Right lobe of liver (tissue), 6 donors: ENCODE measurements around the gene AKAP13. TPM values are rescaled to one million over a fixed set of nuclear protein-coding genes. Genes with fewer than 3 reads are reported as not detected.

ENCODE experiments used
- ATAC-seq, 4 donors: fragments of 200-7000 bp; cut with Tn5 transposase; one replicate each; pipeline ENCODE4 v1.9.1; 2020; ENCODE audit warnings: mild to moderate bottlenecking in 4 of 4, moderate library complexity in 4 of 4
- DNase-seq, 3 donors: peaks; one replicate each; pipeline ENCODE4 v3.0.0-alpha.2; 2020
- H3K27ac ChIP-seq, 3 donors: fragments of 200-600 bp; one replicate each; pipeline ENCODE4 v1.8.0; 2022
- H3K27me3 ChIP-seq, 2 donors: fragments of 200-600 bp; one replicate each; pipeline ENCODE4 v1.8.0; 2022
- H3K36me3 ChIP-seq, 4 donors: fragments of 200-600 bp; sonication (generic) in 1 of 4; one replicate each; pipeline versions ENCODE4 v1.5.1 to v1.8.0; 2017 to 2022; ENCODE audit warnings: control low read depth in 1 of 4
- H3K4me1 ChIP-seq, 4 donors: fragments of 200-600 bp; sonication (generic) in 1 of 4; one replicate each; pipeline versions ENCODE4 v1.5.1 to v1.8.0; 2017 to 2022; ENCODE audit warnings: control low read depth in 1 of 4
- H3K4me3 ChIP-seq, 3 donors: fragments of 200-600 bp; one replicate each; pipeline ENCODE4 v1.8.0; 2022
- H3K9me3 ChIP-seq, 4 donors: fragments of 200-600 bp; sonication (generic) in 1 of 4; one replicate each; pipeline versions ENCODE4 v1.5.1 to v1.8.0; 2017 to 2022; ENCODE audit warnings: control low read depth in 1 of 4
- CTCF ChIP-seq, 4 donors: fragments of 200-600 bp in 3 of 4; fragments of 450-650 bp in 1 of 4; IDR thresholded peaks; one replicate each; pipeline versions ENCODE4 v1.5.1 to v1.8.0; 2016 to 2022; ENCODE audit warnings: antibody characterized with exemption in 4 of 4, mild to moderate bottlenecking in 2 of 4
- POLR2A ChIP-seq: fragments of 450-650 bp; IDR thresholded peaks from one replicate; pipeline ENCODE4 v1.6.1; 2017; ENCODE audit warnings: antibody characterized with exemption, mild to moderate bottlenecking
- WGBS: methylation state at CpG from one replicate; pipeline ENCODE4 v1.1.6; 2018; ENCODE audit warnings: low coverage, low lambda C conversion rate; ENCODE audit not compliant: insufficient coverage; ENCODE audit errors: missing lambda C conversion rate; 5-methylcytosine and 5-hydroxymethylcytosine counted together
- intact Hi-C, 2 donors: fragments of 100-400 bp; cut with DNase I; formaldehyde crosslinking; loops; one replicate each; pipeline versions ENCODE4 v1.11.2 to v1.14.1; 2022
- total RNA-seq, 6 experiments: library from RNA; depleted of rRNA in 2 of 6; stranded (reverse); fragments of >200 nt in 2 of 6; fragmentation: NEBNext Ultra II Directional in 3 of 6; extraction: Animal tissue kit (Norgen Biotek cat#: 25700) in 3 of 6; gene quantifications; one replicate each; pipeline versions ENCODE4 v1.1.0 to v1.2.4, GENCODE V29; 2016 to 2023
- donor health status: DM: no; HTN: yes; CAD: no.
- donor health status: DM: no; HTN: no; CAD: no.
- donor health status: DM: no; HTN: no; CAD: no.
- donor health status: DM: no; HTN: yes; CAD: no.
- donor health status: DM: no; HTN: yes; CAD: no.

The AKAP13 gene
- total RNA-seq, 6 experiments from 2014 or later = 50.1 to 73.1 (median 63.9) TPM

DNA sequence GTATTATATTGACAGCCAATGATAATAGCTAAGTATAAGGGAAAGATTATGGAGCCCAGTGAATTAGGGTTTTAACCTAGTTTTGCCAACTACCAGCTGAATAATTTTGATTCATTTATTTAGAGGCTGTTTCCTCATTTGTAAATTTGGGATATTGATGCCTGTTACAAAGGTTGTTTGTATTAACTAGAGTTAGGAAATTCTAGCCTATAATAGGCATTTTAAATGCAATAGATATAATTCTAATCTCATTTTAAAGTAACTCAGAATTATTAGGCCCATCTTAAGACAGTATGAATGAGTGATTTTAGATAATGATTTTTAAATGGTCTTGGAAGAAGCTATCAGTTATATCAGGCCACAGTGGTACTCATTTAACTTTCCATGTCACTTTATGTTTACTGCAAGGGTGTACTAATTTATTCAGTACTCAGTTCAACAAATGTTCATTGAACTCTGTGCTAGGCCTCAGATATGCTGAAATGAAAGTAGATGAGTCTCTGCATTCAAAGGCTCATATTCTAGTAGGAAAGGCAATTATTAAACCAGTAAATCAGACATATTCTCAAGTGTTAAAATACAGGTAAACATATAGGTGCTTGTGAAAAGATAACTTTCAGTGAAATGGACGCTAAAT, 213.5 kb downstream of the AKAP13 start:
- TF ChIP-seq CTCF (IDR thresholded peaks at IDR 0.05) (no peak), POLR2A (no peak)
- Histone ChIP-seq H3K36me3 (no peaks in the 10 kb centered on the region), H3K27ac (peak overlapping the region; percentile 52 to 81 (median 62)), H3K4me3 (no peak overlapping the region), H3K9me3 (no peaks in the 10 kb centered on the region), H3K27me3 (no peaks in the 10 kb centered on the region), H3K4me1 (peaks cover 0 to 64% (median 19%) of the 10 kb centered on the region in 4 donors)
- DNase-seq (no peak), ATAC-seq (peak; percentile 47 to 69 (median 54))
- 24% methylated on average over 1 of the region's 1 CpG for WGBS
- intact Hi-C loops = no loop called here

DNA sequence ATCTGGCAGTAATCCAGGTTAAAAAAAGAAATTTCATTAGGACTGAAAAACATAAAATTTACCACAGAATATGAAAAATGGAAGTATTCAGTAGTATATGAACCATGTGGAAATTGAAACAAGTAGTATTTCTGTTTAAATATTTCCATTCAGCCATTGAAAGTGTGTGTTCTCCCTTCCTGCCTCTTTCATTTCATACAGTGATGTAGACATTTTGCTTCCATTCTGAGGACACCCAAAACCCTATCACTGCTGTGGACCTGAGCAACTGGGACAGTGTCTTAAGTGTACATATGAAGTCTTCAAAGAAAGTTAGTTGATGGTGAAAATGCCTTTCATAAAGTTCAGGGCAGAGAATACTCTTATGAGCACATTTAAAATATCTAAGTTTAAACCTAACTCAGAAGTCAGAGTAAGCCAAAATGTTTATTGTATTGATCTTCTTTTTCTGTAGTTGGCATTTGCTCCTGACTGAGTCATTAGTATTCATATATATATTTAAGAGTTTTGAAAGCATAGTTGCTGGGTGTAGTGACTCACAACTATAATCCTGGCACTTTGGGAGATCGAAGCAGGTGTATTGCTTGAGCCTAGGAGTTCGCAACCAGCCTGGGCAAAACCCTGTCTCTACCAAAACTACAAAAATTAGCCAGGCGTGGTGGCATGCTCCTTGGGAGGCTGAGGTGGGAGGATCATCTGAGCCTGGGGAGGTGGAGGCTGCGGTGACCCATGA, 215.6 kb downstream of the AKAP13 start:
- ATAC-seq = no peak
- TF ChIP-seq POLR2A (no peak), CTCF (IDR thresholded peaks at IDR 0.05) (no peak)
- Histone ChIP-seq H3K9me3 (no peaks in the 10 kb centered on the region), H3K27ac (no peak overlapping the region), H3K27me3 (no peaks in the 10 kb centered on the region), H3K36me3 (no peaks in the 10 kb centered on the region), H3K4me3 (no peak overlapping the region), H3K4me1 (peaks cover 0 to 46% (median 19%) of the 10 kb centered on the region in 4 donors)
- WGBS = 97% methylated on average over 4 of the region's 4 CpGs
- no peak for DNase-seq
- intact Hi-C loops = no loop called here

- DNase-seq (no peak), ATAC-seq (no peak)
These were observed 216.9 kb downstream of the AKAP13 start for GRCh38 chr15:85597155-85597815.

DNA sequence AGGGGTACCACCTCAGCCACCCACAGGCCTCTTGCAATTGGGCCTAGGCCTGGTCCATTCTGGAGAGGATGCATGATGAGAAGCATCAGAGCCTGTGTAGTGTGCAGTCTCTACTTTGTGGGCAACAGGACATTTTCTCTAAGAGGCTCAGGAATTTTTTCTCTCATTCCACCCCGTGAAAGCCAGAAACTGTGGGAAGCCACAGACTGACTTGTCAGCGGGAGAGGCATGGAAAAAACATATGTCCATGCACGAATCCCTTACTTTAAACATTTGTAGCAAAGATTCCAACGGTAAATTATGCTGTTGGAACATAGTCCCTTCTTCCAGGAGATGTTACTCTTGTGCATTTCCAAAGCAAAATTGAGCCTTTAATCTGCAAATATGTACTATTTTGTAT, 217.8 kb downstream of the AKAP13 start:
- TF ChIP-seq CTCF (IDR thresholded peaks at IDR 0.05) (no peak), POLR2A (no peak)
- WGBS = 86% methylated on average over 3 of the region's 4 CpGs
- Histone ChIP-seq H3K4me1 (peaks cover 0 to 27% (median 14%) of the 10 kb centered on the region in 4 donors), H3K27ac (no peak overlapping the region), H3K36me3 (peaks cover 0 to 4% (median 0%) of the 10 kb centered on the region in 4 donors), H3K9me3 (no peaks in the 10 kb centered on the region), H3K27me3 (no peaks in the 10 kb centered on the region), H3K4me3 (no peak overlapping the region)
- ATAC-seq (no peak), DNase-seq (no peak)
- intact Hi-C loops = no loop called here

More at GRCh38 chr15:85597155-85597815, 216.9 kb downstream of the AKAP13 start:
- Histone ChIP-seq H3K27ac (no peak overlapping the region), H3K4me1 (peaks cover 0 to 34% (median 17%) of the 10 kb centered on the region in 4 donors), H3K4me3 (no peak overlapping the region), H3K9me3 (no peaks in the 10 kb centered on the region), H3K36me3 (no peaks in the 10 kb centered on the region), H3K27me3 (no peaks in the 10 kb centered on the region)
- WGBS = 56% methylated on average over 2 of the region's 2 CpGs
- intact Hi-C loops = no loop called here
- TF ChIP-seq CTCF (IDR thresholded peaks at IDR 0.05) (no peak), POLR2A (no peak)
